NCI-H524 treated with DMSO at 0.1 percent for 48 hours (cell line): Measurements from ENCODE around the gene DNAH6.
"Not testable (repeated sequence)": the region's sequence is repeated elsewhere in the genome, so short reads cannot be mapped to it uniquely, and the experiment has no call there.

Source experiments
- DNase-seq: peaks from one replicate; lab custom pipeline; 2025; lab: John Stamatoyannopoulos, UW

Gene DNAH6

GRCh38 chr2:84516234-84516986 is at the start of gene DNAH6:
Gene DNAH6 (plus strand): TSS chr2:84516498. CDS start chr2:84517827, 1,329 bp downstream.
- DNase-seq, result peak; percentile 85

GRCh38 chr2:84467389-84467788 is 48.9 kb upstream of the DNAH6 start:
- DNase-seq, result no peak

GRCh38 chr2:84472423-84472822 is 43.9 kb upstream of the DNAH6 start:
- DNase-seq, result not testable (repeated sequence)

- DNase-seq, result no peak
Observed at GRCh38 chr2:84472856-84473565, 43.3 kb upstream of the DNAH6 start.

GRCh38 chr2:84474176-84474575 is 42.1 kb upstream of the DNAH6 start:
- DNase-seq, result no peak

- DNase-seq, result peak; percentile 47
Observed at GRCh38 chr2:84477886-84478285, 38.4 kb upstream of the DNAH6 start.

- no peak for DNase-seq
Observed at GRCh38 chr2:84478867-84479266, 37.4 kb upstream of the DNAH6 start.

GRCh38 chr2:84481702-84482101 is 34.6 kb upstream of the DNAH6 start:
- DNase-seq, result no peak

GRCh38 chr2:84482603-84483002 is 33.7 kb upstream of the DNAH6 start:
- no peak for DNase-seq

GRCh38 chr2:84483320-84483719 is 33.0 kb upstream of the DNAH6 start:
- DNase-seq, result no peak

GRCh38 chr2:84486441-84487115 is 29.7 kb upstream of the DNAH6 start:
- no peak for DNase-seq

- no peak for DNase-seq
Observed at GRCh38 chr2:84487298-84487996, 28.9 kb upstream of the DNAH6 start.

GRCh38 chr2:84491256-84491655 is 25.0 kb upstream of the DNAH6 start:
- no peak for DNase-seq

GRCh38 chr2:84491741-84492140 is 24.6 kb upstream of the DNAH6 start:
- no peak for DNase-seq

- DNase-seq, result no peak
Observed at GRCh38 chr2:84492571-84492970, 23.7 kb upstream of the DNAH6 start.

GRCh38 chr2:84493514-84493913 is 22.8 kb upstream of the DNAH6 start:
- no peak for DNase-seq

GRCh38 chr2:84494070-84494469 is 22.2 kb upstream of the DNAH6 start:
- DNase-seq, result no peak

GRCh38 chr2:84495539-84496146 is 20.7 kb upstream of the DNAH6 start:
- DNase-seq, result peak; percentile 16

GRCh38 chr2:84496386-84496785 is 19.9 kb upstream of the DNAH6 start:
- DNase-seq, result no peak

GRCh38 chr2:84497285-84497684 is 19.0 kb upstream of the DNAH6 start:
- DNase-seq, result no peak

- DNase-seq, result no peak
Observed at GRCh38 chr2:84498150-84498799, 18.0 kb upstream of the DNAH6 start.
